ENCODE results near the gene SLC45A1. TPM values are rescaled to one million over a fixed set of nuclear protein-coding genes. Genes with fewer than 3 reads are reported as not detected.
"Not testable (repeated sequence)": the region's sequence is repeated elsewhere in the genome, so short reads cannot be mapped to it uniquely, and the experiment has no call there.

Gene SLC45A1
- total RNA-seq, 1 donor from 2014 or later = 1.2 TPM

DNA sequence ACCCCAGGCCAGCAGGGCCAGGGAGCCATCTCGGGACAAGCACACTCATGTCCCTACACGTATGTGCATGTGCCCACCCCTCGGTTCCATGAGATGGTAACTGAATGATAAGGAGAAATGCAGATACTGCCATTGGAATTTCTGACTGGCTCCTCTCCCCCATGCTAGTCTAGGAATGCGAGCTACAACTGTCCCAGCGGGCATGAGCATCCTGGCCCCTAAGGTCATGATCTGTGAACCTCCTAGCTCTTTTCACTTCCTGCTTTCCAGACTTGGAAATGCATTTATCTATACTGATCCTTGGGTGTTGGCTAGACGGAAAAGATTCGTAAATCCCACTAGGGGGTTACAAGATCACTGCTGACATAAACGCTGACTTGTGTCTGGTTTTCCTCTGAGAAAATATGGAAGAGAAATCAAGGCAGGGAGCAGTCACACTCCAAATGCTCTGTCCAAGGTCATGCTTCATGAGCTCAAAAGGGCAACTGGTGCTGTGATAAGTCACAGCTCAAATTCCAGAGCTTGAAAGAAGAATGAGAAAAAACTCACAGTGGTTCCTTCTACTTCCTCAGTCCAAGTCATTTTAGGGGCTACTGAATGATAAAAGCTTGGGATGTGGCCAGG, 49.8 kb downstream of the SLC45A1 start:
- DNase-seq (ENCODE audit: low read depth, low spot score) = no peak

DNA sequence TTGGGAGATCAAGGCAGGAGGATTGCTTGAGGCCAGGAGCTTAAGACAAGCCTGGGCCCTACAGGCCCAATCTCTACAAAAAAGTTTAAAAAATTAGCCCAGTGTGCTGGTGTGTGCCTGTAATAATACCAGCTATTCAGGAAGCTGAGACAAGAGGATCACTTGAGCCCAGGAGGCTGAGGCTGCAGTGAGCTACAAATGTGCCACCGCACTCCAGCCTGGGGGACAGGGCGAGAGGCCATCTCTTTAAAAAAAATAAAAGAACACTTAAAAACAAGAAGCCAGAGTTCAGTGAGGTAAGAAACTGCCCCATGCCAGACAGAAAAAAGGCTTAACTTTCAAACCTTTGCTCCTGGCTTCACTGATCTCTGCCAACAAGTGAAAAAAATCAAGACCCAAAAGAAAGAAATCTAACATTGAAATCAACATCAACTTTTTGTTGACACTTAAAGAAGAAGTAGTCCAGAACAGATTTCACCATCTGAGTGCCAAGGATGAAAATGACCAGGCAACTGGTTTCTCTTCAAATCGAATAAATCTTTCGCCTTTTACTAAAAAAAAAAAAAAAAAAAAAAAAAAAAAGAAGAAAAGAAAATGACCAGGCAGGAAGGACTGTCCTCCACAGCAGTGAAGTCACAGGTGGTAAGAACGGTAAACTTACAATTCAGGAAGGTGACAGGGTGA, 51.2 kb downstream of the SLC45A1 start:
- DNase-seq (ENCODE audit: low read depth, low spot score) = no peak

DNA sequence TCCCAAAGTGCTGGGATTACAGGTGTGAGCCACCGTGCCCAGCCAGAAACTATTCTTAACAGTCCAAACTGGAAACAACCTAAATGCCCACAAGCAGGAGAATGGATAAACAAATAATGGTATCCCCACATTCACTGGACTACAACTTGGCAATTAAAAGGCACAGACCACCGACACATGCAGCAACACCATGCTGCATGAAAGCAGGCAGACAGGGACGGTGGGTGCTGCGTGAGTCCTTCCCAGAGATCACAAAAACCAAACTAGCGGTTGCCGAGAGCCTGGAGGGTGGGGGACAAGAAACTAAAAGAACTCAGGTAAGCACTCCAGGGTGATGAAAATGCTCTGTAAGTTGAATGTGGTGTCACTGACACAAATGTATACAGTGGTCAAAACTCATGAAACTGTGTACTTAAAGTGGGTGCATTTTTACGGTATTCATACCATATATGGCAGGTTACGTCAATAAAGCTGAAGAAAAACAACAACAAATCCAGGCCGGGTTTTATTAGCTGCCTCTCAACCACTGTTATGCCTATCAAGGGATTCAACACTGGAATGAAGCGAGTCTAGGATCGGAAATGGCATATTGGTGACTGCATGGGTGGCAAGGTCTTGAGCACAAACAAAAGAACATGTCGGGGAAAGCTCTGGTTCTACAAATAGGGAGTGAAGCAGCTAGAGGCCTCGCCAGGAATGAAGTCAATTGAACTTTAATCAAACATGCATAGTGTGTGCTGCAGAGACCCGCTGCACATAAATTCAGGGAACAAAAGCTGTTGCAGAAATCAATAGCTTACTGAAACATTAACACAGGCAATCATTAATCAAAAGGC, 52.4 kb downstream of the SLC45A1 start:
- no peak for DNase-seq (ENCODE audit: low read depth, low spot score)

DNA sequence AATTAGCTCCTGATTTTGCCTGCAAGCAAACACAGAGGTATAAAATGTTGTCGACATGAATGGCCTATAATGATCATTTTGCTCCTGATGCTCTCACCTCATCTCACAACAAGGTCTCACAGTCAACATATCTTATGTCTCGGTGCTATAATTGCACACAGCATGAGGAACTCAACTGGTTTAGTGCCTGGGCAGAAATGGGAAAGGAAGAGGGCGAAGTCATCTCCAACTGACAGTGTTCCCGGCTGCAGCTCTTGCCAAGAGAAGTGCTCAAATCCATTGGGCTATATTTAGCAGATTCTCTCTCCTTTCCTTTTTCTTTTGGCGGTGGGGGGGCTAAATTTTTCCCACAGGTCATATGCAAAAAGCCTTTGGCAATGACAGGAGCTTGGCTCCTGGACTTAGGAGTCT, 53.0 kb downstream of the SLC45A1 start:
- no peak for DNase-seq (ENCODE audit: low read depth, low spot score)

DNA sequence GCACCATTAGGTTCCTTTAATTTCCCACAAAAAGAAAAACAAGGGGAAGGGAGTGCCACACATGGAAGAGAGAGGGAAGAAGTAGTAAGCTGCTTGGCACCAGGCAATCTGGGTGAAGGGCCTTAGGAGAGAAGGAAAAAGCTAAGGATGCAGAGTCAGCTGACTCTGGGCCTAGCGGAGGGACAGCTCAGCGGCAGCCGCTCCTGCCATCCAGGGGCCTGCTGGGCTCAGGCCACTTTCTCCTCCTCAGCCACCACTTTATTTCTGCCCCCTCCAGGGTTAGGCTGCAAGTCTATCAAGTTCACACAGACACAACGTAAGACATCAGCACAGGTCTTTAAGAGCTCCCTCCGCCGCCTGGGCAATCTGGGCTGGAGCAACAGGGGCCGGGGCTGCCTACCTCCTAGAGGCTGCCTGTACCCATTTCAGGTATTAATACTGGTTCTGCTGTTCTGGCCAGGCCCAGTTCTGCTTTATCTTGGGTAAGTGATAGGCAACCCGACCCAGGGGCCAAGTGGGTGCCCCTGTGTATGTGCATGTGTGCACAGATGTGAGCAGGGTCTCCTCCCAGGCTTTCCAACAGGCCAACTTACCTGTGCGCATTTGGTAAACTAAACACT, 53.6 kb downstream of the SLC45A1 start:
- no peak for DNase-seq (ENCODE audit: low read depth, low spot score)

DNA sequence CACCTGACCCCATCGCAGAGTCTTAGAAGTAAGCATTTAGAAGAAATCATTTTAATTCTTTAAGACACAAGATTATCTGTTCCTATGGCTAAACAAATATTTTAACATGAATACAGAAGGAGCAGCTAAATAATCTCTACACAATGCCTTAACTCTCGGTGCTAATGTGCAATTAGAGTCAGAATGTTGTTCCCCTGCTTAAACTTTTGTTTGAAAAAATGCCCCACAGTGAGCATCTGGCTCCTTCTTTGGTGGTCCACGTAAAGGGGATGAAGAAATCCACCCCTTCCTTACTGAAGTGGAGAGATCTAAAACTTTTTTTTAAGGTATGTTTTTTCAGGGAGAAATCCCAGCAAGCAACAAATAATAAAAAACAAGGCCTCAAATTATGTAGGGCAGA, 55.2 kb downstream of the SLC45A1 start:
- DNase-seq (ENCODE audit: low read depth, low spot score) = no peak

DNA sequence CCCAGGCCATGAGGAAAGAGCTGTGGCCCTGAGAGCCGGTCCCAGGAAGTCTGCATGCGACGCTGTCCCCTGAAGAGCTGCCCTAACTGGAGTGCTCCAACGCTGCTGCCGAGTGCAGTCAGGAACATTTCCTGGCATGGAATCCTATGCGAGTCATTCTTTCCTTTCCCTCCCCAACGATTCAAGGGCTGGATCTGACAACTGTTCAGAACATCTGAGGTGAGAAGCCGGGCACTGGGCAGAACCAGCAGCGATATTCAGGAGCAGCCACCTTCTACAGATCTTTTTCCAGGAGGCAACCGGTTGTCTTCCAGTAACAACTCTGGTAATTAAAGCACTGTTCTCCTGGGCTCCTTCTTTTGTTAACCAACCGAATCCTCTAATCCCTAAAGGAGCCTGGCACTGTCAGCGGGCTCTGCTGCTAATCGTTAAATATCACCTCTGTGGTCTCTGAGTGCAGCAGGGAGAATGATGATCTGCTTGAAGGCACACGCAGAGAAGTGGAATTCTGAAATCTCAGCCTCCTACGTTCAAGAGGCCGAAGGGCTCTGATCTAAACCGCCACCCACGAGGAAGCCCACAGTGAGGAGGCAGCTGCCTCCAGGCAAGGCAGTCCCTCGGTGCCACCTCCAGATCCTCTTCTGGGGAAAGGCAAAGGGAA, 55.8 kb downstream of the SLC45A1 start:
- DNase-seq (ENCODE audit: low read depth, low spot score) = peak; percentile 62

DNA sequence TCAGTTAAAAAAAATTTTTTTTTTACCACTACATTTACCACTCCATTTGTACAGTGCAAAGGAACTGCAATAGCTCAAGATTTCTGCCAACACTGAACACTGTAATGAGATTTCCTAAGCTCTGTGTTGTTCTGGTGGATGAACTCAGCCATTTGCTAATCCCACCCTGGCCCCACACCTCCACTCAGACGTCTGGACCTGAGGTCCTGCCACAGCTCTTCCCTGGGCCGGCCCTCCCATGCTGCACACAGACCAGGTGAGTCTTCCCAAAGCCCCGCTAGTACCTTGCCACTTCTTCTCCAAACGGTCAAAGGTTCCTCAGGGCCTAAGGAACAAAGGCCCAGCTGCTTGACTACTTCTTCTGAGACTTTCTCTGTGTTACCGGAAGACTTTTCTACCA, 56.4 kb downstream of the SLC45A1 start:
- DNase-seq (ENCODE audit: low read depth, low spot score) = no peak

DNA sequence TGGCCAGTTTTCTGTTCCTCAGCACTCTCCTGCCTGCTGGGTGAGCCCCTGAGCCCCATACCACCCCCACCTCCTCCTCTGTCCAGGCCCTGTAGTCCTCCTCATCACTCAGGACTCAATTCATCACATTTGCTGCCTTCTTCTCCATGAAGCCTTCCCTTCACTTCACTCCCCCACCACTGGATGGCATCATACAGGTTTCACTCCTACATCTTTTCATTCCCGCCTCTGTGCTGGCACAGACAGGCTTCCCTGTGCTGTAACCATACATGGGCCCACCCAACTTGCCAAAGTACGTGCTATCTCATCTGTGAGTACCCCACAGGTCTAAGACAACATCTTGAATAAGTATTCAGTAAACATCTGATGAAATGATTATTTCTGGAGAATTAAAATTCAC, 56.9 kb downstream of the SLC45A1 start:
- DNase-seq (ENCODE audit: low read depth, low spot score) = no peak

DNA sequence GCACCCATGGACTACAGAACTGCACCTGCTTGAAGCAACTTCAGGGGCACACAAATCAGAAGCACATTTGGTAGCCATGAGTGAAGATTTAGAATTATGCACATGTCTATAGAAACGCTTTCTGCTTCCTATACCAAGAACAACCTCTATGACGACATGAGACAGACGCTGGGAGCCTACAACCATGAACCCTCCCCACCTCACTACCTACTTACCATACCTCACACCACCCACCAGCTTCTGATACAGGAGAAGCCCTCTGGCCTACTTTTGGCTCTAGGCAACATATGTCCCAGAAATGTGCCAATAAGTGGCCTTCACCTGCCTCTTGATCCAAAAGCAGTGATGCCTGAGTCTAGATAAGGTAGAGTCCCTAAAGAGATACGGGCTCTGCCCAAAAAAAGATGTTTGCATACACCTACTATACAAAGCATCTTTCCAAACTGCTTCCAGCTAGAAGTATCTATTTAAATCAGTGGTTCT, 58.5 kb downstream of the SLC45A1 start:
- DNase-seq (ENCODE audit: low read depth, low spot score) = no peak

DNA sequence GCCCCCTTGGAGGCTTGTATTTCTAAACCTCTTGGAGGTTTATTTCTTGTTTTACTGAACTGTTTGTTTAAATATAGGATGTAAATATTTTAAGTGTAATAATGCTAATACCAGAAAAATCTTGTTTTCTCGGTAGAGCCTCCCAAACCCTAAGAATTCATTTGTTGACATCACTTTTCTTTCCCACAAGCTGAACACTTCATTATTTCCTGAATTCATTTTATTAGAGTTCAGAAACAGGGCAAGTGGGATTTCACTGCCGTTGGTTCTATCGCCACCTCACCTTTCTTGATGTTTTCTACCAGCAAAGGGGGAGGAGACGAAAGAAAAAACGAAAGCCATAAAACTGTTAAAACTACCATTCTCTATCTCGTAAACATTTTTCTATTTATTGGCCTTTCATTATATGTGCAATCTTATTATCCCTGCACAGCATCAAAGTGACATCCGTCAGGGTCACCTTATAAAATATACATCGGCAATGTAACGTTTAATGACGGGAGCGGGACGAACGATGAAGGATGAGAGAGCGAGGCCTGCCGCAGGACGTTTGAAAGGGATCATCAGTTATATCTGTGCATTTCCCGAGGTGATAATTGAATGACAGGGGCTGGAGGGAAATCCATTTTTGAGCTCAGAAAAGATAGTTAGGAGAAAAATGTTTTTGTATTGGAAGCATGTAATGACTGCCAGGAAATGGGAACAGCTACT, 59.5 kb downstream of the SLC45A1 start:
- DNase-seq (ENCODE audit: low read depth, low spot score) = no peak

DNA sequence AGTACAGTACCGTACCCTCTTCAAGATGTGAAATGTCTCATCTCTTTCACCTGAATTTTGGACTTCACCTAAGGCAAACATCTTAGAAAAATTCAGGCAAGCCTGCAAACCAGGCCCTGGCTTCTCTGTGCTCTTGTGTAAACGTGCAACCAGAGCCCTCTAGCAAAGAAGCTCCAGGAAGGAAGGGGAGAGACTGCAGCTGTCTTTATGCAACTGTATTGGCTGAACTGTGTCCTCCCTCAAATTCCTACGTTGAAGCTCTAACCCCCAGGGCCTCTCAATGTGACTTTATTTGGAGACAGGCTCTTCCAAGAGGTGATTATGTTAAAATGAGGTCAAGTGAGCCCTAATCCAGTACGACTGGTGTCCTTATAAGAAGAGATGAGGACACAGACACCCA, 60.3 kb downstream of the SLC45A1 start:
- no peak for DNase-seq (ENCODE audit: low read depth, low spot score)

DNA sequence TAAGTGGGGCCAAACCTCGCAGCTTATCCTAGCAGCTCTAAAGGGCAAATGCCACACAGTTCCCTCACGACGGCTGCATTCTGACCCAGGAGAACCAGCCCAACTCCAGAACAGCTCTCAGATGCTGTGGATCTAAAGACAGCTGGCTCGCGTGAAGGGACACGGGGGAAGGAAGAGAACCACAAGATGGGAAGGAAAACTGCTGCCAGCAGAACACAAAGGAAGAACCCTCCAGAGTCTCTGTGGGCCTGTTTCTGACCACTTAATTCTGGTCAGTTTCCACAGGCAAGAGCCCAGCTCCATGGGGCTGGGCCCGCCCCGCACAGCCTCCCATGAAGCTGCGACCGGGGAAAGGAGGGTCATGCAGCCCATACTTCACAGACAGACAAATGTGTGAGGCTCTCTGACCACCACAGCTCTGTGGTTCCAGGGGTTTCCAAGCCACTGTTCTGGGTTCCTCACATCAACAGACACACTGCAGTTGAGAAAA, 61.1 kb downstream of the SLC45A1 start:
- DNase-seq (ENCODE audit: low read depth, low spot score) = no peak

DNA sequence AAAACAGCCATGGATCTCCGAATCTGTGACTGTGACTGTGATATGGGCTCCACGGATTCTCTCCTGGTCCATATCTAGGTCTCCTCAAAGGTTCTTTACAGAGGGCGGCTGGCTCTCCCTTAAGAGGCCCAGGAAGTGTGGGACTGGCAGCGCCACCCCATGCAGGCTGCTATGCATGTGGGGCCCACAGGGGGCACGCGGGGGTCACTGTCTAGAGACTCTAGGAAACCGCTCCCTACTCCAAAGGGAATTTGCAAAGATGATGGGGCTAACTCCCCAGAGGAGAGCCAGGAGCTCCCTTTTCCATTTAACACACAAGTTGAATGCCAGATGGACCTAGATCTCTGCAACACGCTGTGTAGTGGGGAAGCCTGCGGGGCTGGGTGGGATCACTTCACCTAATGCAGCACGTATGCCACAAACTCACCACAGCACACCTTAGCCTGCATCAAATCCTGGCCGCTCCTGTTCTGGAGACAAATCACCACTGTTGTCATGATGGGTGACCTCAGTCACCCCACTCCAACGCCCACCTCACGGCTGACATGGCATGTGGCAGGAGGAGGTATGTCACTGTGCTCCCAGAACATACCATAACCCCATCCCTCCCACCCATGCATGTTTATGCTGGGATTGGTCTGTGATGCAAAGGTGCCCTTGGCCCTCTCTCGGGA, 61.7 kb downstream of the SLC45A1 start:
- no peak for DNase-seq (ENCODE audit: low read depth, low spot score)

DNA sequence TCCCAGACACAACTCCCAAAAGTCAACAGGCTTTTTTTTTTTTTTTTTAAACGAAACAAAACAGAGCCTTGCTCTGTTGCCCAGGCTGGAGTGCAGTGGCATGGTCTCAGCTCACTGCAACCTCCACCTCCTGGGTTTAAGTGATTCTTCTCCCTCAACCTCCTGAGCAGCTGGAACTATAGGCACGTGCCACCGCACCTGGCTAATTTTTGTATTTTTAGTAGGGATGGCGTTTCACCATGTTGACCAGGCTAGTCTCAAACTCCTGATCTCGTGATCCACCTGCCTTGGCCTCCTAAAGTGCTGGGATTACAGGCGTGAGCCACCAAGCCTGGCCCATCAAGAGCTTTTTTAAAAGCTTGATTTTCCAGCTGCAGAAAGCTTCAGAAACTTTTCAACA, 62.4 kb downstream of the SLC45A1 start:
- DNase-seq (ENCODE audit: low read depth, low spot score) = not testable (repeated sequence)

DNA sequence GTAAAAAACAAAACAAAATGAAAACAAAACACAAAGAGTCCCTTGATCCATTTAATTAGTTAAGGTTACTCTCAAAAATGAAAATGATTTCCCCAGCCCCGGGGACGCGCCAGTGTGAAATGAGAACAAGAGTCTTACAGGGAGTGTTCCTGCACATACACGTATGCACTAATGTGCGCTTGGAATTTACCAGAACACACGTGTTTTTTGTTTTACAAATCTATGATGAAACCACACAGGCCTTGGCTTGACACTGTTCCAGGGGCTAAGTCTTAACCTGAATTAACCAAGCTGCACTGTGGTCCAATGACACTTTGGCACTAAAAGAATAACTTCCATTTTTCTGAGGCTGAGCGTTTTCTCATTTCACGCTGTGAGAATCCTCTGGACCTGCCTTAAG, 63.7 kb downstream of the SLC45A1 start:
- DNase-seq (ENCODE audit: low read depth, low spot score) = no peak

DNA sequence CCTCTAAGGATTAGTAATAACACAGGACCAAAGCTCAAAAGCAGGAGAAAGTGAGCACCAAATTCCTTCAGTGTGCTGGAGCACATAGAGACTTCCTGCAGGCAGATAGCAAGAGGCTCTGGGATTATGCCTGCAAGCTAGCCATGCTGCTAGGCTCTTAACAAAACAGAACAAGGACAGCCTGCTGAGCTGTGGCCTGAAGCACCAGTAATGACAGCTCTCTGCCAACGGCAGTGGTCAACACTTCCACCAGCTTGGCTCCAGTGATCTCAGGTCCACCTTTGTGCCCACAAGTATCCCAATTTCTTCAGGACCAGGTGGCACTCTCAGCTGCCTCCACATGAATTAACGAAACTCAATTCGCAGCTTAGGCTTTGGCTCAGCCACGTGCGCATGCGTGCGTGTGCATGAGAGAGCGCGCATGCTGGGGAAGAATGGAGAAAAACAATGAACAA, 64.2 kb downstream of the SLC45A1 start:
- no peak for DNase-seq (ENCODE audit: low read depth, low spot score)

DNA sequence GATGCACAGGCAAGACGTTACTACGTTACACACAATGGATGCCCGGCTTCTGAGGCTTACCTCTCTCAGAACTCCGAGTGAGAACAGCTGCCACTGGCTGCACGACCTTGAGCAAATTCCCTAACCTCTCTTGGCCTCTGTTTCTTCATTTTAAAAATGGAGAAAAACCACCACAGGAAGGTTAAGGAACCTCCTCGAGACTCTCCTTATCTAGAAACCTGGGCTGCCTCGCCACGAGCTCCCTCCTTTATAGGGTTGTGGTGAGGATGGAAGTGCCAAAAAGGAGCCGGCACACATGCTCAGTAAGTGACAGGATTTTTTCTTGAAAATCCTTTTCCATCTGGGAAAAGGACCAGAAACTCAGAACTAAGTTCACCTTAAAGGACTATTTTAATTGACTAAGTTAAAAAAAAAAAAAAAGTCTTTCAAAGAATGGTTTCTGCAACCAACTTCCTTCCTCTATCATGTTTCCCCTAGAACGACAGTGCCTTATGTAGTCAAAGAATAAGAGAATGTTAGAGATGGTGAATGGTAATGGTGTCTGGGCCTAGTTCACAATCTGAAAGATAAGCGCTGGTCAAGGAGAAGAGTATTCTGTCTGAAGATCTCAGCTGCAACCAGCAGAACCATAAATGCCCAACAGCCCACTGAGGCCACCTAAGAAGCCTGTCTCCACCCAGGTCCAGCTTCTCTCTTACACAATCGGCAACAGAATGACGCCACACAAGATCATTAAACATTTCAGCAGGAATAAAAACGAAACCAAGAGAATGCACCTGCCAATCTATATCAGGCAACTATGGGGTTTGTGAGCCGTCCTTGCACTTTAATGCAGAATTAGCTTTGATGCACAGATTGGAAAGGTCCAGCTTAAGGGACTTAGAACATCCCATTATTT, 64.9 kb downstream of the SLC45A1 start:
- DNase-seq (ENCODE audit: low read depth, low spot score) = no peak

DNA sequence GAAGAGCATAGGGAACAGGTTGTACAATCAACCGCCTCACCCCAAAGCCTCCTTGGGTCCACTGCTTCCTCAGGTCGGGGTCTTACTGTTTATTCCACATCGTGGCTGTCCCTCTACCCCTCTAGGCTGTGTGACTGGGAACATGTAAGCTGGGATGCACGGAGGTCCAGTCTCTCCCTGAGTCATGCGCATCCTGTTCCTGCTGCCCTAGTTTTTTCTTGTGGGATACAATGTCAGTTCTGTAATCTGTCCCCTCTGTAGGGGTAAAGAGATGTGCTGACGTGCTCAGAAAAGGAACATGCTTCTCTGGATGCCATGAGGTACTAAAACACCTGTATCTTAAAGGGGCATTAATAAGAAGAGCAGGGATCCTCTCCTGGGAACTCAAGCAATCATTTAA, 66.2 kb downstream of the SLC45A1 start:
- no peak for DNase-seq (ENCODE audit: low read depth, low spot score)
